ENCODE results near the gene DEFB132. TPM values are rescaled to one million over a fixed set of nuclear protein-coding genes. Genes with fewer than 3 reads are reported as not detected.

The DEFB132 gene
- total RNA-seq, 1 donor, result not detected

Other genes starting within 250 kb of the DEFB132 start
- gene DEFB125, start 170.1 kb upstream of the DEFB132 start, total RNA-seq, result not detected in 2 replicates
- gene DEFB126, start 115.1 kb upstream of the DEFB132 start, total RNA-seq, result not detected in 2 replicates
- not detected in 2 replicates for gene DEFB127, start 100.3 kb upstream of the DEFB132 start, total RNA-seq
- not detected in 2 replicates for gene DEFB128, start 68.0 kb upstream of the DEFB132 start, total RNA-seq
- gene DEFB129, start 30.5 kb upstream of the DEFB132 start, total RNA-seq, result not detected in 2 replicates
- gene C20orf96, start 33.0 kb downstream of the DEFB132 start, total RNA-seq, result 1.3 and 1.9 TPM in 2 replicates
- 10.6 and 11.2 TPM in 2 replicates for gene ZCCHC3, start 39.8 kb downstream of the DEFB132 start, total RNA-seq
- 6.0 and 6.8 TPM in 2 replicates for gene SOX12, start 67.8 kb downstream of the DEFB132 start, total RNA-seq
- 53.5 and 73.1 TPM in 2 replicates for gene NRSN2, start 89.4 kb downstream of the DEFB132 start, total RNA-seq
- gene TRIB3, start 123.0 kb downstream of the DEFB132 start, total RNA-seq, result 36.7 and 100 TPM in 2 replicates
- 59.2 and 78.0 TPM in 2 replicates for gene RBCK1, start 150.6 kb downstream of the DEFB132 start, total RNA-seq
- 40.3 and 42.3 TPM in 2 replicates for gene TBC1D20, start 204.8 kb downstream of the DEFB132 start, total RNA-seq